Keratinocyte (primary cell): Measurements from ENCODE around the gene MTHFD1L.

Experiments used
- EZH2 ChIP-seq: IDR thresholded peaks from one replicate; pipeline ENCODE4 v1.6.1; 2012; ENCODE audit warnings: inconsistent platforms, mild to moderate bottlenecking, low read length, moderate library complexity
- TF ChIP-seq, protein P1 (sequence below), 3 experiments: IDR thresholded peaks in 1 of 3; conservative IDR thresholded peaks in 1 of 3; optimal IDR thresholded peaks in 1 of 3; 2 replicates in 2 of 3; 3 replicates in 1 of 3; pipeline versions ENCODE3 to v1.5.1; 2011; ENCODE audit warnings: low read length in 3 of 3, mild to moderate bottlenecking in 3 of 3, moderate library complexity in 2 of 3, control low read depth in 1 of 3, inconsistent platforms in 1 of 3; ENCODE audit not compliant: insufficient read depth in 2 of 3; ENCODE audit errors: extremely low read depth in 1 of 3

DNA sequence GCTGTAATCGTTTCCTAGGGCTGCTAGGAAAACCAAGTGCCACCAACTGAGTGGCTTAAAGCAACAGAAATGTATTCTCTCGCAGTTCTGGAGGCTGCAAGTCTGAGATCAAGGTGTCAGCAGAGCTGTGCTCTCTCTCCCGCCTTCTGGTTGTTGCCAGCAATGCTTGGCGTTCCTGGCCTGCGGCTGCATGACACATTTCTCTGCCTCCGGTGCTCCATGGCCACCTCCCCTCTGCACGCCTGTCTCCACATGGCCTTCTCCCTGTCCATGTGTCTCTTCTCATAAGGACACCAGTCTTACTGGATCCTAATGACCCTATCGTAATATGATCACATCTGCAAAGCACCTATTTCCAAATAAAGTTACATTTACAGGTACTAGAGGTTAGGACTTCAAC, 282.6 kb downstream of the MTHFD1L start:
- TF ChIP-seq, protein P1, sequence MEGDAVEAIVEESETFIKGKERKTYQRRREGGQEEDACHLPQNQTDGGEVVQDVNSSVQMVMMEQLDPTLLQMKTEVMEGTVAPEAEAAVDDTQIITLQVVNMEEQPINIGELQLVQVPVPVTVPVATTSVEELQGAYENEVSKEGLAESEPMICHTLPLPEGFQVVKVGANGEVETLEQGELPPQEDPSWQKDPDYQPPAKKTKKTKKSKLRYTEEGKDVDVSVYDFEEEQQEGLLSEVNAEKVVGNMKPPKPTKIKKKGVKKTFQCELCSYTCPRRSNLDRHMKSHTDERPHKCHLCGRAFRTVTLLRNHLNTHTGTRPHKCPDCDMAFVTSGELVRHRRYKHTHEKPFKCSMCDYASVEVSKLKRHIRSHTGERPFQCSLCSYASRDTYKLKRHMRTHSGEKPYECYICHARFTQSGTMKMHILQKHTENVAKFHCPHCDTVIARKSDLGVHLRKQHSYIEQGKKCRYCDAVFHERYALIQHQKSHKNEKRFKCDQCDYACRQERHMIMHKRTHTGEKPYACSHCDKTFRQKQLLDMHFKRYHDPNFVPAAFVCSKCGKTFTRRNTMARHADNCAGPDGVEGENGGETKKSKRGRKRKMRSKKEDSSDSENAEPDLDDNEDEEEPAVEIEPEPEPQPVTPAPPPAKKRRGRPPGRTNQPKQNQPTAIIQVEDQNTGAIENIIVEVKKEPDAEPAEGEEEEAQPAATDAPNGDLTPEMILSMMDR (optimal IDR thresholded peaks at IDR 0.05 in 1 of 3, IDR thresholded peaks at IDR 0.05 in 1 of 3, conservative IDR thresholded peaks at IDR 0.05 in 1 of 3; ENCODE audit: extremely low read depth in 1 of 3, insufficient read depth in 2 of 3, low read length in 3 of 3): no peak
- no peak for TF ChIP-seq EZH2
